Measurements from ENCODE around the gene IGIP. TPM values are rescaled to one million over a fixed set of nuclear protein-coding genes. Genes with fewer than 3 reads are reported as not detected.
A peak's percentile ranks its signal among the peaks of the same experiment; 100 is the strongest.

IGIP gene
- total and polyA plus RNA-seq, 4 donors: 2.3 to 11.8 (median 3.7) TPM

- DNase-seq (ENCODE audit: low spot score): no peak
- no peak overlapping the region for H3K27ac ChIP-seq (ENCODE audit: low read depth in 1 of 2, low read length in 2 of 2)
- TF ChIP-seq RXRA (IDR thresholded peaks at IDR 0.05) (peak in 1 of 2 donors; percentile 56), HNF4A (conservative IDR thresholded peaks at IDR 0.05) (peak; percentile 74 to 82), TAF1 (conservative IDR thresholded peaks at IDR 0.05) (no peak), JUND (IDR thresholded peaks at IDR 0.05) (peak in 1 of 2 donors; percentile 25), SP1 (IDR thresholded peaks at IDR 0.05) (no peak), RAD21 (IDR thresholded peaks at IDR 0.05) (no peak)
- no peak overlapping the region for H3K9ac ChIP-seq (ENCODE audit: low read depth in 1 of 2, low read length in 2 of 2)
- no peaks in the 10 kb centered on the region for H3K36me3 ChIP-seq (ENCODE audit: control insufficient read depth in 4 of 4, insufficient read depth in 3 of 4, low read depth in 1 of 4, low read length in 3 of 4)
- 65% methylated on average over 7 of the region's 7 CpGs for WGBS
- peaks cover 17 to 42% (median 28%) of the 10 kb centered on the region in 4 donors for H3K4me1 ChIP-seq (ENCODE audit: control insufficient read depth in 4 of 4, insufficient read depth in 4 of 4, low read length in 3 of 4)
- no peaks in the 10 kb centered on the region for H3K27me3 ChIP-seq (ENCODE audit: control insufficient read depth in 4 of 4, insufficient read depth in 4 of 4, low read length in 3 of 4)
- H3K9me3 ChIP-seq (ENCODE audit: control insufficient read depth in 4 of 4, low read length in 3 of 4): no peaks in the 10 kb centered on the region
- no peak overlapping the region for H3K4me3 ChIP-seq (ENCODE audit: low read depth in 1 of 3, low read length in 3 of 3)
Observed at GRCh38 chr5:140142856-140143255, 17.1 kb downstream of the IGIP start.

GRCh38 chr5:140143521-140144258, 18.0 kb downstream of the IGIP start:
- Histone ChIP-seq H3K27ac (ENCODE audit: low read depth in 1 of 2, low read length in 2 of 2) (no peak overlapping the region), H3K4me3 (ENCODE audit: low read depth in 1 of 3, low read length in 3 of 3) (no peak overlapping the region), H3K27me3 (ENCODE audit: control insufficient read depth in 4 of 4, insufficient read depth in 4 of 4, low read length in 3 of 4) (no peaks in the 10 kb centered on the region), H3K9ac (ENCODE audit: low read depth in 1 of 2, low read length in 2 of 2) (no peak overlapping the region), H3K4me1 (ENCODE audit: control insufficient read depth in 4 of 4, insufficient read depth in 4 of 4, low read length in 3 of 4) (peaks cover 17 to 42% (median 28%) of the 10 kb centered on the region in 4 donors), H3K9me3 (ENCODE audit: control insufficient read depth in 4 of 4, low read length in 3 of 4) (no peaks in the 10 kb centered on the region), H3K36me3 (ENCODE audit: control insufficient read depth in 4 of 4, insufficient read depth in 3 of 4, low read depth in 1 of 4, low read length in 3 of 4) (no peaks in the 10 kb centered on the region)
- 98% methylated on average over 3 of the region's 3 CpGs for WGBS
- TF ChIP-seq HNF4A (conservative IDR thresholded peaks at IDR 0.05) (no peak), ZBTB33 (IDR thresholded peaks at IDR 0.05) (no peak), MAX (IDR thresholded peaks at IDR 0.05) (no peak), NR2F2 (IDR thresholded peaks at IDR 0.05) (no peak), JUND (IDR thresholded peaks at IDR 0.05) (no peak), FOXA2 (IDR thresholded peaks at IDR 0.05) (no peak), RXRA (IDR thresholded peaks at IDR 0.05) (no peak), TAF1 (conservative IDR thresholded peaks at IDR 0.05) (no peak), FOXA1 (IDR thresholded peaks at IDR 0.05) (no peak), ATF3 (IDR thresholded peaks at IDR 0.05) (no peak), CTCF (IDR thresholded peaks at IDR 0.05; ENCODE audit: low read depth, low read length, missing input control) (no peak), YY1 (IDR thresholded peaks at IDR 0.05) (no peak), EGR1 (IDR thresholded peaks at IDR 0.05; ENCODE audit: low read depth in 2 of 2) (no peak), SP1 (IDR thresholded peaks at IDR 0.05) (no peak), HNF4G (IDR thresholded peaks at IDR 0.05) (no peak), GABPA (IDR thresholded peaks at IDR 0.05 in 1 of 2, conservative IDR thresholded peaks at IDR 0.05 in 1 of 2) (no peak), RAD21 (IDR thresholded peaks at IDR 0.05) (no peak)
- TF ChIP-seq, protein P1, sequence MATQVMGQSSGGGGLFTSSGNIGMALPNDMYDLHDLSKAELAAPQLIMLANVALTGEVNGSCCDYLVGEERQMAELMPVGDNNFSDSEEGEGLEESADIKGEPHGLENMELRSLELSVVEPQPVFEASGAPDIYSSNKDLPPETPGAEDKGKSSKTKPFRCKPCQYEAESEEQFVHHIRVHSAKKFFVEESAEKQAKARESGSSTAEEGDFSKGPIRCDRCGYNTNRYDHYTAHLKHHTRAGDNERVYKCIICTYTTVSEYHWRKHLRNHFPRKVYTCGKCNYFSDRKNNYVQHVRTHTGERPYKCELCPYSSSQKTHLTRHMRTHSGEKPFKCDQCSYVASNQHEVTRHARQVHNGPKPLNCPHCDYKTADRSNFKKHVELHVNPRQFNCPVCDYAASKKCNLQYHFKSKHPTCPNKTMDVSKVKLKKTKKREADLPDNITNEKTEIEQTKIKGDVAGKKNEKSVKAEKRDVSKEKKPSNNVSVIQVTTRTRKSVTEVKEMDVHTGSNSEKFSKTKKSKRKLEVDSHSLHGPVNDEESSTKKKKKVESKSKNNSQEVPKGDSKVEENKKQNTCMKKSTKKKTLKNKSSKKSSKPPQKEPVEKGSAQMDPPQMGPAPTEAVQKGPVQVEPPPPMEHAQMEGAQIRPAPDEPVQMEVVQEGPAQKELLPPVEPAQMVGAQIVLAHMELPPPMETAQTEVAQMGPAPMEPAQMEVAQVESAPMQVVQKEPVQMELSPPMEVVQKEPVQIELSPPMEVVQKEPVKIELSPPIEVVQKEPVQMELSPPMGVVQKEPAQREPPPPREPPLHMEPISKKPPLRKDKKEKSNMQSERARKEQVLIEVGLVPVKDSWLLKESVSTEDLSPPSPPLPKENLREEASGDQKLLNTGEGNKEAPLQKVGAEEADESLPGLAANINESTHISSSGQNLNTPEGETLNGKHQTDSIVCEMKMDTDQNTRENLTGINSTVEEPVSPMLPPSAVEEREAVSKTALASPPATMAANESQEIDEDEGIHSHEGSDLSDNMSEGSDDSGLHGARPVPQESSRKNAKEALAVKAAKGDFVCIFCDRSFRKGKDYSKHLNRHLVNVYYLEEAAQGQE (IDR thresholded peaks at IDR 0.05): no peak
- no peak for DNase-seq (ENCODE audit: low spot score)

All from liver (tissue), 9 donors.